GM18868 (cell line): ENCODE results near the gene VMO1.
A peak's percentile ranks its signal among the peaks of the same experiment; 100 is the strongest.

Experiments used
- ATAC-seq: cut with Tn5 transposase; IDR thresholded peaks from one replicate; pipeline ENCODE4 v1.9.1; 2021; ENCODE audit warnings: mild to moderate bottlenecking, moderate library complexity; ENCODE audit not compliant: unreplicated experiment

The VMO1 gene

GRCh38 chr17:4800462-4801196, 14.5 kb upstream of the VMO1 start:
- no peak for ATAC-seq

- ATAC-seq: no peak
Observed at GRCh38 chr17:4796552-4796920, 10.4 kb upstream of the VMO1 start.

- no peak for ATAC-seq
Observed at GRCh38 chr17:4795168-4795567, 9.0 kb upstream of the VMO1 start.

- no peak for ATAC-seq
Observed at GRCh38 chr17:4790705-4791088, 4.5 kb upstream of the VMO1 start.

GRCh38 chr17:4789951-4790704, 4.0 kb upstream of the VMO1 start:
- peak; percentile 87 for ATAC-seq

GRCh38 chr17:4789701-4789950, 3.5 kb upstream of the VMO1 start:
- ATAC-seq: no peak

GRCh38 chr17:4788807-4789700, 2.9 kb upstream of the VMO1 start, which contains the start of gene GLTPD2:
GLTPD2 (plus strand) TSS chr17:4788964; CDS start chr17:4789012, 48 bp downstream.
- ATAC-seq: no peak

- no peak for ATAC-seq
Observed at GRCh38 chr17:4788159-4788806, 2.1 kb upstream of the VMO1 start.

GRCh38 chr17:4786516-4786915, 352 bp upstream of the VMO1 start:
- no peak for ATAC-seq

GRCh38 chr17:4785311-4786105, 656 bp downstream of the VMO1 start:
- ATAC-seq: no peak

GRCh38 chr17:4782652-4783051, 3.5 kb downstream of the VMO1 start:
- ATAC-seq: no peak

- no peak for ATAC-seq
Observed at GRCh38 chr17:4780325-4780955, 5.7 kb downstream of the VMO1 start.

GRCh38 chr17:4777969-4778760, 8.0 kb downstream of the VMO1 start:
- ATAC-seq: no peak

GRCh38 chr17:4772235-4772613, 13.9 kb downstream of the VMO1 start:
- no peak for ATAC-seq

- no peak for ATAC-seq
Observed at GRCh38 chr17:4771519-4772234, 14.5 kb downstream of the VMO1 start, which contains the start of gene TM4SF5. TM4SF5 (plus strand) TSS chr17:4771886; CDS start chr17:4771923, 37 bp downstream.

- ATAC-seq: no peak
Observed at GRCh38 chr17:4769628-4770027, 16.5 kb downstream of the VMO1 start.

- no peak for ATAC-seq
Observed at GRCh38 chr17:4768298-4768697, 17.9 kb downstream of the VMO1 start.

- ATAC-seq: no peak
Observed at GRCh38 chr17:4766723-4767122, 19.4 kb downstream of the VMO1 start.
